H1 (cell line): ENCODE results near the gene C12orf75. TPM values are rescaled to one million over a fixed set of nuclear protein-coding genes. Genes with fewer than 3 reads are reported as not detected.

Source experiments
- CHD7 ChIP-seq: fragments of 300-600 bp; sonication (generic); IDR thresholded peaks from 2 replicates; pipeline ENCODE4 v1.7.1; 2012; ENCODE audit warnings: low read length, moderate library complexity, mild to moderate bottlenecking, inconsistent platforms; ENCODE audit not compliant: insufficient replicate concordance
- RXRA ChIP-seq: IDR thresholded peaks from 2 replicates; pipeline ENCODE4 v1.6.1; 2011; ENCODE audit warnings: low read depth, mild to moderate bottlenecking, low read length, moderate library complexity; ENCODE audit not compliant: insufficient read depth
- TBP ChIP-seq: IDR thresholded peaks from 2 replicates; pipeline ENCODE4 v1.6.1; 2011; ENCODE audit warnings: low read depth, low read length, improper control_type of control experiment
- polyA plus RNA-seq, 7 experiments: library from polyadenylated mRNA; depleted of rRNA in 3 of 7; stranded (reverse) in 5 of 7; unstranded in 2 of 7; fragments of >200 nt in 5 of 7; fragments of 200-250 nt in 2 of 7; gene quantifications; 1 replicate in 5 of 7; 2 replicates in 1 of 7; 4 replicates in 1 of 7; pipeline versions ENCODE4 v1.2.1 to v1.2.3, GENCODE V29; 2011 to 2013; ENCODE audit warnings: missing spikeins in 2 of 7, mixed read lengths in 2 of 7
- total RNA-seq: library from RNA; stranded (reverse); fragmentation: NEBNext Ultra II Directional; extraction: Animal tissue kit (Norgen Biotek cat#: 25700); gene quantifications from 2 replicates; pipeline ENCODE4 v1.2.1, GENCODE V29; 2021

The C12orf75 gene
- total and polyA plus RNA-seq, 2 of the 8 experiments (the other 6 are each of a cell fraction or from before 2014, with no cell fraction given) = 26.4 to 41.2 TPM

GRCh38 chr12:105418821-105419291, 88.4 kb downstream of the C12orf75 start (continued):
- TF ChIP-seq CHD7 (no peak), TBP (no peak), RXRA (no peak)
- TF ChIP-seq, all 59 proteins: peak for 0
